HG03571 (cell line): ENCODE data around the gene TIMM17A.

Source experiments
- ATAC-seq: cut with Tn5 transposase; IDR thresholded peaks from one replicate; pipeline ENCODE4 v1.9.1; 2021; ENCODE audit not compliant: unreplicated experiment

The TIMM17A gene

DNA sequence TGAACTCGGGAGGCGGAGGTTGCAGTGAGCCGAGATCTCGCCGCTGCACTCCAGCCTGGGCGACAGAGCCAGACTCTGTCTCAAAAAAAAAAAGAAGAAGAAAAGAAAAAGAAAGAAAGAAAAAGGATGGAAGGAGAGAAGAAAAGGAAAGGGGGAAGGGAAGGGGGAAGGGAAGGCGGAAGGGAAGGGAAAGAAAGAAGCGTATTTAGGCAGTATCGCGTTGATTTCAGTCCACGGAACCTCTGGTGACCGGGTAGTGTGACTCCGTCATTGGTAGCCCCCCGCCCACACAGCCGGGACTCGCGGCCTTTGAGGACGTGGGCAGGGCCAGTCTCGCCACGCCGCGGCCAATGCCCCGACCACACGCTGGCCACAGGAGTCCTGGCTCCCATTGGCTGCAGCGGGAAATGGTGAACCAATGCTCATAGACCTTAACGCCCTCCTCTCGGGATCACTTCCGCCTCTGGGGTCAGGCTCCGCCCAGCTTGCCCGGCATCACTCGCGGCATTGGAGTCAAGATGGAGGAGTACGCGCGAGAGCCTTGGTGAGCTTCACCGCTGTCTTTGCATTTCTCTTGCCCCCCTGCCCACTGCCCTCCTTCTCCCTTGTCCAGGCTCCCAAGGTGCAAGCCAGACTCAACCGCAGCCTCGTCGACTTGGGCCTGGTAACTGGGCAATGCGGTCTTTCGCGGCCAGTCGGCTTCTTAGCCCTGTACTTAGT, at the start of gene TIMM17A:
Gene TIMM17A, plus strand, starts transcription at position 495 of the 720 bp plus-strand sequence. Its CDS starts 24 bp downstream, at position 519.
- ATAC-seq, result peak; percentile 99

DNA sequence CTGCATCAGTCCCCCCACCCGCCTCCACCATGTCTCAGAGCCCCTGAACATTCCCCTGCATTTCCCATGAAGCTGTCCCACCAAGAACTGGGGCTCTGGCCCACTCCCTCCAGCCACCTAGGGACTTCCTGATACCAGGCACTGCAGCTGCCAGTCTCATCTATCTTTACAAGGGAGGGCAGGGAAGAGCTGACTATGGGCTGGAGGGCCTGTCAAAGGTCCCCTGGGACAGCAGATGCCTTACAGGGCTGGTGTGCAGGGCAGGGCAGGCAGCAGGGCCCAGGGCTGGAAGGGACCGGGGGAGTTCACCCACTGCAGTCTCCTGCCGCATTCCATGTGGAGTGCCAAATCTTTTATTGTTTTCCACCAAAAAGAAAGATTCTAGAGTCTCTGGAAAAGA, 49.0 kb upstream of the TIMM17A start:
- no peak for ATAC-seq

DNA sequence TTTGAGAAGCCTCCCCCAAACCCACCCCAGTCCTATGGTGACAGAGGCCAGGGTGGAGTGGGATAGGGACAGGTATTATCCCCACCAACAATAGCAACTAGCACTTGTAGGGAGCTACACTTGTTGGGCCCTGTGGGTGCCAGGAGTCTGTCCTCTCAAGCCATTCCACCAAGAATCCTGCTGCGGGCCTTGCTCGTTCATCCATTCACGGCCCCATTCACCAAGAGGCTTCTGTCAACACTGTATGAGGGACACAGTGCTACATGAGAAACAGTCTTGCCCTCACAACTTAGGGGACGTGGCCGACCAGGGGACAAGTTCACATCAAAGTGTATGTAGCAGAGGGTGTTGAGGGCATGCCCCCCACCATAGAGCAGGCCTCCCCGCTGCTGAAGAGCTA, 47.7 kb upstream of the TIMM17A start:
- ATAC-seq, result no peak

DNA sequence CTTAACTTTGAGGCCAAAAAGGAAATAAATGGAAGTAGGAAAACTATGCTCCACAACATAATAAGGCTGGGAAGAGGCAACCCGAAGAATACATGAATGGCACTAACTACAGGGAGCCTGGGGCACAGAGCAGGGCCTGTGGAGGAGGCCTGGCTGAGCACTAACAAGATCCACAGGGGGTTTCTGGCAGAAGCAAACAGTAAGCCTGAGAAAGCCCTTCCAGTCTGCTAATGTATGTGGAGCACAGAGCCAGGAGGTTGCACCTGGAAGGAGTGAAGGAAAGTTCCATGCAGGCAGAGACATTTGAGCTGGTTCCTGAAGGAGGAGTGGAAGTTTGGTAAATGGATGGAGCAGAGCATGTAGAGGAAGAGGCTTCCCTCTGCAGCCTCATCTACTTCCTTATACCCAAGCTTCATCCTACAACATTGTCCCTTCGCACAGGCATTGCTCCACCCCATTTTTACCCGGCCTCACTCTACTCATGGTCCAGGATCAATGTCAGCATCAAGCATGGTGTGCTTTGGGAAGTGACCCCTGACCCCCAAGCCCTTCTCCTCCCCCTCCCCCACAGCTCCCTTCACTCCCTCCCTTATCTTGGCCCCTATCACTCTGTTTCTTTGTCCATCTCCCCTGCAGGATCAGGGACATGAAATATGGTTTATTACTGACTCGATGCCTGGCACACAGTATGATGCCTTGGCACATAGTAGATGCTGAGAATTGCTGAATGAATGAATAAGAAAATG, 43.3 kb upstream of the TIMM17A start:
- ATAC-seq, result no peak

DNA sequence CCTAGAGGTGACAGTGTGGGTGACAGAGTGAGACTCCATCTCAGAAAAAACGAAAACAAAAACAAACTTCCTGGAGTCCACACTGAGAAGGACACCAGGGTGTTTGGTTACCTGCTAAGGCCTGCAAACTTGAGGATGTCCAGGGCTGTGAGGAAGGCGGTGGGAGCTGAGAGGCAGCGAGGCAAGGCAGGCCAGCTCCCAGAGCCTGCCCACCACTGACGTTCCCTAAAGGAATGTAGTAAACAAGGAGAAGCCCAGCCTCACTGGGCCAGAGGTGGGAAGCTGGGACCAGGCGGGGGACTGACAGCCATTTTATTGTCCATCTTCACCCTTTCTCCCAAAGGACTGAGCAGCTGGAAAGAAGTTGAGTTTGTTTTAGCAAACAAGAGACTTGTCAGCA, 42.5 kb upstream of the TIMM17A start:
- ATAC-seq, result no peak

DNA sequence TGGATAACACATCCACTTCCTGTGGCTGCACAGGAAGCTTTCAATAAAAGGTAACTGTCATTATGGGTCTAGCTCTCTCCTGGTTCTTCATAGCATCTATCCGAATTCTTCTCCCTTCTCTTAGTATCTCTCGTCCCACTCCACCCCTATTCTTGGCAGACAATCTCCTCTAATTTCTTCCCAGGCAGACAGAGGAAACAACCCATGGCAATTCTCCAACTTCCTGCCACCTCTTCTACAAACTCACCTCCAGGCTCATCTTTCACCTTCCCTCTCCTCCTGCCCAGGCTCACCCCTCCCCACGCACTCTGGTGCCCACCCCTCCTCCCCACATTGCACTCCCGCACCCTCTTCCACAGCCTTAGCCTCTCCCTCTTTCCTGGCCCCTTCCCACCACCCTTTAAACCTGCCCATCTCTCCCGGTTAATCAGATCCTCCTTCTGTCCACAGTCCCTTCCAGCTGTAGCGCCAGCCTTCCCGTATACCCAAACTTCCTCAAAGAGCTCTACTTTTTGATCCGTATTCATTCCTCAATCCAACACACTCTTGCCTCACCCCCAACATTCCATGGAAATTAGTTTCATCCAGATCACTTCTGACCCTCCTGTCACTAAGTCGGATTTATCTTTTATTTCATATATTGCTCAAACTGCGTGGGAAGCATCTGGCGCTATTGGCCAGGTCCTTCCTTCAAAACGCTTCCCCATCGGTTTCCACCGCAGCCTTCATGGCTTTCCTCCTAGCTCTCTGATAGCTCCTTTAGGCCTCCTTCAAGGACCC, 40.7 kb upstream of the TIMM17A start:
- no peak for ATAC-seq

DNA sequence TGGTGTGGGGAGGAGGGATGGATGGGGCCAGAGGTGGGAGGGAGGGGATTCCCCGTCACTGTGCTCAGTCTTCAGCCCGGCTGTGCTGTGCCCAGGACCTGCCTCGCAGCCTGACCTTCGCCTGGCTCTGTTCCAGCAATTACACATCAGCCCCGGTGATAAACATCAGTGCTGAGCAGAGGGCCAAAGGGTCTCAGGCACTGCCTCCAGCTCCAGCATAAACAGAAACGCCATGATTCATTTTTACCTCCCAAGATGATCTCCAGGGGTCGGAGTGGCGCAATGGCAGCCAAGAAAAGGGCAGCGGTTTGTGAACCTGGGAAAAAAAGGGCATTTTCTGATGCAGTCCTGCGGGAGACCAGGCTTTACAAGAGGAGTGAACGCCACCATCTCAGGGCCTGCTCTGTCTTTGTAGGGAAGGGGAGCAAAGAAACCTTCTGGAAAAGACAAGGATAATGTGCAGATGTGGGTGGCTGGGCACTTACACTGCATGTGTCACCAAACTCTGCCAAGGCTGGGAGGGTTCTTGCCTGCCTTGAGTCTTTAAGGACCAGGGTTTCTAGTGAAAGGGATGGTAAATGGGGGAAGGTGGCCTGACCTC, 38.6 kb upstream of the TIMM17A start:
- no peak for ATAC-seq

DNA sequence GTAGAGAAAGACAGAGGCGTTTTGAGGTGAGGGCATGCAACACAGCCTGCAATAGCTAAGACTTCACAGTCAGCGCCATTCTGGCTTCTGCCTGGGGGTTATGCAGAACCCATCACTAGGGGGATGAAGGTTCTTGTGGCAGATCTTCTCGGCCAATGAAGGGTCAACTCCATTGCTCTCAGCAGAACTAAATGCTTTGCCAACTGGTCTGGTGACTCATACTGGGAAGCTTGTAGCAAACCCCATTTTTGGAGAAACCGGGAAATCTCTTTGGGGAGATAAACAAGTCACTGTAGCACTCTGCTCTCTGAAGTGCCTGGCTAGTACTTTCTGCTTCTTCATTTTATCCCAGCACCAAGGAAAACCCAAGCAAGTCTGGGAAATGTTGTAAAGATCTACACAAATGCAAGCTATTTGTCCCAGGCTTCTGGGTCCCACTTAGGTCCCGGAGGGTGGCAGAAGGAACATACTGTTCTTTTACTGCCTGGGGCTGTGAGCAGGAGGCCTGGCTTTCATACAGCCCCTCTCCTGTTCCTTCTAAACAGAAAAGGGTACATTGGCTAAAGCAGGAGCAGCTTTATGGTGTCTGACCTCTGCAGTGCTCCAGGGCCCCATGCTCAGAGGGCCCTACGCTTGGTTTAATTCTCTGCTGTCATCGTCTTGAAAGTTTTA, 37.8 kb upstream of the TIMM17A start:
- ATAC-seq, result no peak

DNA sequence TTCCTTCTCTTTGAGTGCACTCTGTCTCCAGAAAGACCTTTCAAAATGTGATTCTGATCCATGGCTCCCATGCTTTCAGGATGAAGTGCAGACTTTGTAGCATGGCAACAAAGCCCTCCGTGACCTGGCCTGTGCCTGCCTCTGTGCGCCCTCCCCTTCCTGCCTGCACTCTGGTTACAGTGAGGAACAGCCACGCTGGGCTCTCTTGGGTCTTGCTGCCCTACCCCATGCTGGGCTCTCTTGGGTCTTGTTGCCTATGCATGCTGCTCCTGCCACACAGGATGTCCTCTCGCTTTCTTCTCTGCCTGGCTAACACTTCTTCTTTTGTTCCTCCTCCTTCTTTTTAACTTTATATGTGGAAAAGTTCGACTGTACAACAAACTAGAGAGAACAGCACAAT, 37.0 kb upstream of the TIMM17A start:
- ATAC-seq, result no peak

DNA sequence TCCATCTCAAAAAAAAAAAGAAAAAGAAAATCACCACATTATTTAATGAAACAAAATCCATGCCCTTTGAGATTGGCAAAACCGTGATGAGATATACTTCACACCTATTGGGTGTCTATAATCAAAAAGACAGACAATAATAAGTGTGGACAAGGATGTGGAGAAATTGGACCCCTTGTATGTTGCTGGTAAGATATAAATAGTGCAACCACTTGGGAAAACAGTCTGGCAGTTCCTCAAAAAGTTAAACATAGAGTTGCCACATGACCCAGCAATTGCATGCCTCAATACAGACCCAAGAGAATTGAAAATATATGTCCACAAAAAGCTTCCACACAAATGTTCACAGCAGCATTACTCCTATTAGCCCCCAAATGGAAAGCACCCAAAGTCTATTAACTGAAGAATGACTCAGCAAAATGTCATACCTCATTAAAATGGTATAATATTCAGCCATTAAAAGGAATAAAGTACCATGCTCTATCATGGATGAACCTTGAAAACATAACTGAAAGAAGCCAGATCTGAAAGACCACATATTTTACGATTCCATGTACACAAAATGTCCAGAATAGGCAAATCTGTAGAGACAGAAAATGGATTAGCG, 33.2 kb upstream of the TIMM17A start:
- no peak for ATAC-seq

DNA sequence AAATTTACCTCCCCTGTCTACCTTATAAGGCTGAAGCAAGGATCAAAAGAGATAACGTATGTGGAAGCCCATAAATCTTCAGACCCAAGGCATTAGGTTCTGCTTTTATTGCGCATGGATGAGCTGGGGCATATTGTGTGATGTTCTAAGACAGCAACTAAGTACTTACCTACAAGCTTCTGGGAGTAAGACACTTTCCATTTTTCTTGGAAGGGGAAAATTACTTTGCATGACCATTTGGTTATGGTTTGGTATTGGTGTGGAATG, 30.1 kb upstream of the TIMM17A start:
- no peak for ATAC-seq

DNA sequence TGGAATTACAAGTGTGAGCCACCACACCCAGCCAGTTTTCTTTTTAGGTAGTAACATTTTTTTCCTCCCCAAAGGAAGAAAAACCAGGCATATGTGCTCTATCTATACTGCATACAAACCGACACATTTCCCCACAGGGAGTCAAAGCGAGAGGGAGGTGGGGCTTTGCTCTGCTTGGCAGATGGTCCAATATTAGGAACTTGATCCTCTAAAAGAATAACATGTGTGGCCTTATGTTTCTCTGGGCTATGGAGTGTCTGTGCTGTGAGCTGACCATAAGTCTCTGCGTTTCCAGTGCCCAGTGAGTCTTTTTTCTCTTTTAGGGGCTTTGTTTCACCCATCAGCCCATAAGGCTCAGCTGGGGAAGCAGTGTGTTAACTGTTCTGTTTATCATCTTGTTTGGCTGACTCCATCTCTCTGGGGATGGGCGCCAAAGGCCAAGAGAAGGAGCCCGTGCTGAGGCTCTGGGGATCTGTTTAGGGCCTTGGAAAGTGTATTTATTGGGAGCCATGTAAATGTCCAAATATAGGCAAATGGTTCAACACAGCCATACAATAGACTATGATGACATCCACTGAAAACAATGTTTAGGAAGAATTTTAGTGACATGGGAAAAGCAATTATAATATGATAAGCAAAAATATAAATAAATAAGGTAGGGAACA, 29.2 kb upstream of the TIMM17A start:
- ATAC-seq, result no peak

DNA sequence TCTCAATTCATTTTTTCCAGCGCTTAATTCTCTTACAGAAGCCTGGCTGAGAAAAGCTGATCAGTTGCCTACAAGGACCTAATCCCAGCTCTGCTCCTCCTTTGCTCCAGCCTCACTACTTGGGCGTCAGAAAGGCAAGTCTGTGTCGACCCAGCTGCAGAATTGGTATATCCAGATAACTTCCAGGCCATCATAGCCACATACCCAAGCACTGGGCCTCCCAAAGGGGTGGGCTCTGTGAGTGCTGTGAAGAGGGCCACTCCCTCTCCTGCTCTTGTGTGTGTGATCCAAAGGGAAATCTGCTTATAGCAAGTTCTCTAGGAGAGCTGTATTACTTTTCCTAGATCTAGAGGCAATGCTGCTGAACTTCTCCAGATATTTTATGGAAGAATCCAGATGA, 27.0 kb upstream of the TIMM17A start:
- no peak for ATAC-seq

DNA sequence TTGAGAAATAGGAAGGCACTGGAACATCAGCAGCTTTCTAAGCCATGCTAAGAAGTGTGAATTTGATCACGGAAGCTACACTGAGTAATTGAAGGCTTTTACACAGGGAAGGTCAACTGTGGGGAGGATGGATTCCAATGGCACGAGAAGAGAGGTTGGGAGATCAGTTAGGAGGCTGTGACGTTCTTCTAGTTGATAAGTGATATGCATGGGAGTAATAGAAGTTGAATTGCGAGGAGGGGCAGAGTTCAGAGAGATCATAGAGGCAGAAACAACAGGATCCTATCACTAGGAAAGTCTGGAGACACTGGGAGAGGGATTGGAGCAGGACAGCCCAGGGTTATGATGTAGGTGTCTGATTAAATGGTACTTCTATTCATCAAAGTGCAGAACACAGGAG, 25.2 kb upstream of the TIMM17A start:
- ATAC-seq, result no peak

DNA sequence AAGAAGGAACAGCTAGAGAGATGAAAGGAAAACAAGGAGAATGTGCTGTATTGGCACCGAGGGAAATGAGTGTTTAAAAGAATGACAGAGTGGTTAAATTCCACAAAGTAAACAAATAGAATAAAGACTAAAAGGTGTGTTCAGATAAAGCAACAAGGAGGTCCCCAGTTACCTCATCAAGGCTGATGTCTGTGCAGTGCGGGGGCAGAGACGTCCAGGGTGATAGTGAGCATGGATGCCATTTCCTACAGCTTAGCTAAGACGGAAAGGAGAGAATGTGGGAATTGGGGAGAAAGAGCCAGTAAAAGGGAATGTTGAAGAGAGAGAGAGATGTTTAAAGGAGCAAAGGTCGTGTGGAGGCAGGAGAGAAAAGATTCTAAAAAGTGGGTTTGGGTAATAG, 24.5 kb upstream of the TIMM17A start:
- no peak for ATAC-seq

DNA sequence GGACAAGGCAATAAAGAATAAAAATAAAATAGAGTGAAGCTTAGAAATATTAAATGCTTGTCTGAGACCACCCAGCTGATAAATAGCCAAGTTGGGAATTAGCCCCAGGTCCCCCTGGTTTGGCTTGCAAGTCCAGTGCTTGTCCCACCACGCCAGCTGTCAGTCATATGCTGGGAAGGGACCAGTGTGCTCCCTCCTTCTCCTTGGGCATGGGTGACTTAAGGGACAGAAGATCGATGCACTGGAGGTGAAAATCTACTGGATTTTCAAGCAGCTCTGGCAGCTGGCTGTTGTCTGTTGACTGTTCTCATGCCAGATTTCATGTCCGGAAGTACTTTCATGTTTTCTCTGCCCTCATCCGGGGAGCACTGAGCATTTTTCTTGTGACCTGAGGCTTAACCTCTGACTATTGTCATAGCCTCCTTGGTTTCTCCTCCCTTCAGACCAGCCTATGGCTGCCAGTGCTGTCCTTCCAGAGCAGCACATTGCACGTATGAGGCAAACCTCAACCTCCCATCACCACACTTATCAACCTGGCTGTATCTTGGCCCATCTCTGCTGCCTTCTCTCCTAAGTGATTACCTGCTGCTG, 21.4 kb upstream of the TIMM17A start:
- no peak for ATAC-seq

DNA sequence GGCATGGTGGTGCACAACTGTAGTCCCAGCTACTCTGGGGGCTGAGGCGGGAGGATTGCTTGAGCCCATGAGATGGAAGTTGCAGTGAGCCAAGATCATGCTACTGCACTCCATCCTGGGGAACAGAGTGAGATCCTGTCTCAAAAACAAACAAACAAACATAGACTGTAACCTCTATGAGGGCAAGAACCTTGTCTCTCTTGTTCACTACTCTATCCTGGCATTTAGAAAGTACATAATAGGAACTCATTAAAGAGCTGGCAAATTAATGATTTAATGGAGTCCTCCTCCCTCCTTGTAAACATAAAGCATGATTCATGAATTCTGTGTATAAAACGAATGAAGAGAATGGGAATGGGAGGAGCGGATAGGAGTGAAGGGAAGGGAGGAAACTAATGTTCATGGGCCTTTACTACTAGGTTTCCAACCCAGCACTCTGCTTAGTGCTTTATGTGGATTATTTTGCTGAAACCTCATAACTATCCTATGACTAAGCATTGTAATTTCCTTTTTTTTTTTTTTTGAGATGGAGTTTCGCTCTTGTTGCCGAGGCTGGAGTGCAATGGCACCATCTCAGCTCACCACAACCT, 17.6 kb upstream of the TIMM17A start:
- ATAC-seq, result no peak

DNA sequence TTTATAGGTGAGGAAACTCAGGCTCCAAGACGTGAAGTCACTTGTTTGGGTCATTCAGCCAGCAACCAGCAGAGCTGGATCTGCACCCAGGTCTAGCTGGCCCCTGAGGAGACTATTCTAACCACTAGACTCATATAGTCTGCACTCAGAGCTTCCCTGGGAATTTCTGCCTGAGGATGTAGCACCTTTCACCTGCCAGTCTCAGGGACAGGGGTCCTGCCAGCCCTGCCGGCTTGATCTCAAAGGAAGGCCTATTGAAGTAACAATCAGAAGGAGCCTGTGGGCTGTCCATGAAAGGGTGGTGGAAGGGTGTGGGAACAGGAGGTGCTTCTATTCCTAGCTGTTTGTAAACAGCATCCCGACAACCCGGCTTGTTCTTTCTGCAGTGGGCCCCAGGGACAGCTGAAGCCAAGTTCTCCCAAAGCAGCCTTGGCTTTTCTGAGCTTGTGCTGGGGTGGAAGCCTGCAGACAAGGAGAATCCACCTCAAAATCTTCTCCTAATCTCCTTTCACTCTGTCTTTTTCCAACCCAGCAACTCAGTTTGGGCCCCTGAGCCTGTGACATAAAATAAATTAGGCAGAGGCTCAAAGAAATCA, 16.8 kb upstream of the TIMM17A start:
- ATAC-seq, result no peak

DNA sequence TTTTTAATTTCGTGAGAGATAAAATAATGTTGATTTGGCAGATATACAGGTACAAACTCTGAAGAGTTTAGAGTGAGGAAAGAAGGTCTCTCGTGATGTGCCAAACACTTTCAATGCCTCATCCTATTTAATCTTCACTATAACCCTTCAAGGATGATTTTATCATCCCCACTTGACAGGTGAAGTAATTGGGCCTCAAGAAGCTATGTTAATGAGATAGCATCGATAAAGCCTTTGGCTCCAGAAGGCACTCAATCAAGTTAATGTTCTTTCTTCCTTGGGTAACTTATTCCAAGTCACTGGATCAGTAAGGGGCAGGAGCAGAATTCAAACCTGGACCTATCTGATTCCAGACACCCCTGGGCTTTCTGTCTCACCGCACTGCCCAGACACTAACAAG, 16.2 kb upstream of the TIMM17A start:
- no peak for ATAC-seq
